OCI-LY3 (cell line): Measurements from ENCODE around the gene APOA5.

Experiments used
- H2AFZ ChIP-seq: fragments of 200-600, 300-600 bp; shearing (Covaris generic); 2 replicates; pipeline ENCODE4 v1.6.0; 2014; ENCODE audit warnings: antibody characterized with exemption, low read depth, low read length
- H3K27ac ChIP-seq: fragments of 200-600, 300-600 bp; sonication (generic); 2 replicates; pipeline ENCODE4 v1.5.1; 2014; ENCODE audit warnings: mild to moderate bottlenecking, low read length, moderate library complexity, mixed read lengths
- H3K27me3 ChIP-seq: fragments of 200-600, 300-600 bp; sonication (generic); 2 replicates; pipeline ENCODE4 v1.6.1; 2014; ENCODE audit warnings: low read depth, low read length, mixed read lengths
- H3K36me3 ChIP-seq: fragments of 200-600, 300-600 bp; sonication (generic); replicated peaks from 2 replicates; pipeline ENCODE3; 2014; ENCODE audit warnings: low read depth, low read length, mixed read lengths
- H3K4me1 ChIP-seq: fragments of 300-600, 200-600 bp; sonication (generic); 2 replicates; pipeline ENCODE4 v1.6.1; 2014; ENCODE audit warnings: low read length, mixed read lengths
- H3K4me2 ChIP-seq: fragments of 200-600, 300-600 bp; sonication (generic); 2 replicates; pipeline ENCODE4 v1.6.1; 2014; ENCODE audit warnings: low read length, mixed read lengths
- H3K4me3 ChIP-seq: fragments of 300-600, 200-600 bp; sonication (generic); 2 replicates; pipeline ENCODE4 v1.5.1; 2014; ENCODE audit warnings: antibody characterized with exemption, mild to moderate bottlenecking, low read length, moderate library complexity
- H3K79me2 ChIP-seq: fragments of 300-600, 200-600 bp; shearing (Covaris generic); 2 replicates; pipeline ENCODE4 v1.6.1; 2014; ENCODE audit warnings: mild to moderate bottlenecking, low read length, mixed read lengths
- H3K9ac ChIP-seq: fragments of 300-600, 200-600 bp; shearing (Covaris generic); 2 replicates; pipeline ENCODE4 v1.6.0; 2014; ENCODE audit warnings: mild to moderate bottlenecking, low read length, moderate library complexity
- H3K9me3 ChIP-seq: fragments of 200-600, 300-600 bp; shearing (Covaris generic); 2 replicates; pipeline ENCODE4 v1.6.1; 2014; ENCODE audit warnings: low read length, mixed read lengths; ENCODE audit not compliant: insufficient read depth
- H4K20me1 ChIP-seq: fragments of 200-600, 300-600 bp; sonication (generic); 2 replicates; pipeline ENCODE4 v1.6.1; 2016; ENCODE audit warnings: low read length, mixed read lengths; ENCODE audit not compliant: insufficient read depth
- EZH2phosphoT487 ChIP-seq: fragments of 200-600 bp; shearing (Covaris generic); IDR thresholded peaks from 2 replicates; pipeline ENCODE4 v1.6.1; 2018; ENCODE audit warnings: antibody characterized with exemption, mixed run types, low read depth
- TF ChIP-seq, protein P1 (sequence below): fragments of 200-600, 300-600 bp; sonication (generic); IDR thresholded peaks from 2 replicates; pipeline ENCODE4 v1.5.1; 2014; ENCODE audit warnings: antibody characterized with exemption, low read length, low read depth

Gene APOA5

DNA sequence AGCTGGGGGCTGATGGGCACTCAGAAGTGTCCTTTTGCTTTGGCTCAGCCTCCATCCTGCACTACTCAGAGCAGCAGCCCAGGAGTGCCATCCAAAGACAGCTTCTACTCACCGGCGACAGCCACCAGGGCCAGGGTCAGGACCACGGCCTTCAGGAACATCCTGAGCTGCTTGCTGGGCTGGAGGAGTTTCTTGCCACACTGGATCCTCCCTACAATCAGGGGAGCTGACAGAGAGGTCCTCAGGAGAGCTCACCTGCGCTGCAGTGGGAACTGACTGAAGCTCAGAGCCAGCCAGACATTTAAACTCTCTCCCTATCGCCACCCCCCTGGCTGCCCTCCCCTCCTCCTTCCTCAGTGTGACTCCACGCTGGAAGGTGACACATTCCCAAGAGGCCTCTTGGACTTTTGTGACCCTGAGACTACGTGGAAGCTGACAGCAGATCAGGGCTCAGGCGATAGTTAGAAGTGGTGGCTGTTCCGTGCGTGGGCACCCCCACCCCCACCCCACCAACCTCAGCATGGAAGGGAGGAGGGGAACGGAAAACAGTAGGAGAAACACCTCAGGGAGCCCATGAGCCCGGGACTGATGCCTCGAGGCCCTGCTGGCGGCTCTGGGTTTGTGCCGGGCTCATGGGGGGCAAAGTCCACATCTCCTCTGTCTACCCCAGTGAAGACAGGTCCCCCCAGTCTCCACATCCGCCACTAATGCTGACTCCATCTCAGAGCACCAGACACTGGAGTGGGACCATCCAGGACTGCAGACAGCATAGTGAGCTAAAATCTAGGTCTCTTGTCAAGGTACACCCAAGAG, 31.6 kb upstream of the APOA5 start, which contains the start of gene APOA4:
TSS of gene APOA4 (minus strand) at position 274 of the 813 bp plus-strand sequence. CDS start at position 161, 113 bp downstream.
- no peak within 1 kb of the TSS for H3K4me2 ChIP-seq
- H3K4me1 ChIP-seq: peaks cover 3% of the 10 kb centered on the region; the same call in 1 of the 2 replicates
- TF ChIP-seq, protein P1, sequence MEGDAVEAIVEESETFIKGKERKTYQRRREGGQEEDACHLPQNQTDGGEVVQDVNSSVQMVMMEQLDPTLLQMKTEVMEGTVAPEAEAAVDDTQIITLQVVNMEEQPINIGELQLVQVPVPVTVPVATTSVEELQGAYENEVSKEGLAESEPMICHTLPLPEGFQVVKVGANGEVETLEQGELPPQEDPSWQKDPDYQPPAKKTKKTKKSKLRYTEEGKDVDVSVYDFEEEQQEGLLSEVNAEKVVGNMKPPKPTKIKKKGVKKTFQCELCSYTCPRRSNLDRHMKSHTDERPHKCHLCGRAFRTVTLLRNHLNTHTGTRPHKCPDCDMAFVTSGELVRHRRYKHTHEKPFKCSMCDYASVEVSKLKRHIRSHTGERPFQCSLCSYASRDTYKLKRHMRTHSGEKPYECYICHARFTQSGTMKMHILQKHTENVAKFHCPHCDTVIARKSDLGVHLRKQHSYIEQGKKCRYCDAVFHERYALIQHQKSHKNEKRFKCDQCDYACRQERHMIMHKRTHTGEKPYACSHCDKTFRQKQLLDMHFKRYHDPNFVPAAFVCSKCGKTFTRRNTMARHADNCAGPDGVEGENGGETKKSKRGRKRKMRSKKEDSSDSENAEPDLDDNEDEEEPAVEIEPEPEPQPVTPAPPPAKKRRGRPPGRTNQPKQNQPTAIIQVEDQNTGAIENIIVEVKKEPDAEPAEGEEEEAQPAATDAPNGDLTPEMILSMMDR: no peak
- no peak for TF ChIP-seq EZH2phosphoT487
- H3K9ac ChIP-seq: no peak within 1 kb of the TSS
- no peaks in the 10 kb centered on the region for H3K79me2 ChIP-seq
- H3K27ac ChIP-seq: no peak within 1 kb of the TSS
- H3K27me3 ChIP-seq: no peaks in the 10 kb centered on the region
- H3K4me3 ChIP-seq: no peak within 1 kb of the TSS
- H2AFZ ChIP-seq: no peak within 1 kb of the TSS
- H3K9me3 ChIP-seq: no peaks in the 10 kb centered on the region
- H4K20me1 ChIP-seq: no peaks in the 10 kb centered on the region
- no peaks in the 10 kb centered on the region for H3K36me3 ChIP-seq

DNA sequence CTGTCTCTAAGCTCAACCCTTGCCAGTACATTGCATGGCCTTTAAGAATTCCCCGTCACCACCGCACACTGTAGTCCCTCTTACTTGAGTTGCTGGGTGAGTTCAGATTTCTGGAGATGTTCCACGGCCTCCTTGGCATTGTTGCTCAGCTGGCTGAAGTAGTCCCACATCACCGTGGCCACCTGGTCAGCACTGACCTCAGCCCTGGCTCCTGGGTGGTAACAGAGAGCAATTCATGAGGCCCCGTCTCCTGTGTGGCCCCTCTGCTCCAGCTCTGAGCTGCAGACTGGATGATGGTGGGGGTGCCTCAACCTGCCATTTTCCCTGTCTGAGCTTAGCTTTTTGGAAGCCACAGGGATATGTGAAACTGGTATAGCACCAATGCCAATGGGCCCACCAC, 30.9 kb upstream of the APOA5 start:
- Histone ChIP-seq H3K9ac (no peak overlapping the region), H3K36me3 (no peaks in the 10 kb centered on the region), H3K4me1 (peaks cover 3% of the 10 kb centered on the region; the same call in 1 of the 2 replicates), H2AFZ (no peak overlapping the region), H3K27ac (no peak overlapping the region), H3K4me3 (no peak overlapping the region), H3K27me3 (no peaks in the 10 kb centered on the region), H3K79me2 (no peaks in the 10 kb centered on the region), H3K4me2 (no peak overlapping the region), H3K9me3 (no peaks in the 10 kb centered on the region), H4K20me1 (no peaks in the 10 kb centered on the region)
- TF ChIP-seq, protein P1: no peak
- TF ChIP-seq EZH2phosphoT487: no peak

- Histone ChIP-seq H4K20me1 (no peaks in the 10 kb centered on the region), H3K9ac (no peak overlapping the region), H3K9me3 (no peaks in the 10 kb centered on the region), H3K4me2 (no peak overlapping the region), H3K27ac (no peak overlapping the region), H3K4me1 (peaks cover 3% of the 10 kb centered on the region; the same call in 1 of the 2 replicates), H3K36me3 (no peaks in the 10 kb centered on the region), H3K4me3 (no peak overlapping the region), H2AFZ (no peak overlapping the region), H3K27me3 (no peaks in the 10 kb centered on the region), H3K79me2 (no peaks in the 10 kb centered on the region)
- TF ChIP-seq, protein P1: no peak
- TF ChIP-seq EZH2phosphoT487: no peak
Measured at GRCh38 chr11:116821050-116821918, 29.6 kb upstream of the APOA5 start.

DNA sequence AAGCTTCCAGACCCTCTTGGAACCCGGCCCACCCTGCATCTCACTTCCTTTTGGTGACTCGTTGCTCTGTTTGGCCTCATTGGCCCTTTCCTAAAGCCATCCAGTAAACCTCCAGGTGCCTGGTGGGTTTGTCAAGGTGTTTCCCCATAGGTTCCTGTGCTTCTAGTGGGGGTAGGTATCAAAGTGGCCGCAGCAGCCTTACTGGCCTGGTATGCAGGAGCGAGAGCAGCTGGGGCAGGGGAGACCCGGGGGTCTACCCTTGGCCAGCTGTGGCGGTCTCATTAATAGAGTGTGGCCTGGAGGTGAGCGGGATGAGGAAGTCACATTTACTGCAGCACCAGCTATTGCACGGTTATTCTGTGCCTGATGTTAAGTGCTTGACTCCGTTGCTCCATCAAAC, 27.4 kb upstream of the APOA5 start:
- Histone ChIP-seq H3K27ac (no peak overlapping the region), H3K9ac (no peak overlapping the region), H3K27me3 (no peaks in the 10 kb centered on the region), H3K36me3 (no peaks in the 10 kb centered on the region), H3K9me3 (no peaks in the 10 kb centered on the region), H3K4me1 (peaks cover 7% of the 10 kb centered on the region; the same call in 1 of the 2 replicates), H3K79me2 (no peaks in the 10 kb centered on the region), H3K4me3 (no peak overlapping the region), H3K4me2 (no peak overlapping the region), H2AFZ (no peak overlapping the region), H4K20me1 (no peaks in the 10 kb centered on the region)
- TF ChIP-seq EZH2phosphoT487: no peak
- TF ChIP-seq, protein P1: no peak
